ENCODE data around the gene AKAP7.
"Not testable (repeated sequence)": the region's sequence is repeated elsewhere in the genome, so short reads cannot be mapped to it uniquely, and the experiment has no call there.

AKAP7 gene

GRCh38 chr6:131258816-131259476 is 123.7 kb downstream of the AKAP7 start:
- no peak for DNase-seq

- not testable (repeated sequence) for DNase-seq
Measured at GRCh38 chr6:131260960-131261359, 125.7 kb downstream of the AKAP7 start.

- no peak for DNase-seq
Measured at GRCh38 chr6:131262060-131262459, 126.8 kb downstream of the AKAP7 start.

- DNase-seq = no peak
Measured at GRCh38 chr6:131265939-131266338, 130.7 kb downstream of the AKAP7 start.

- no peak for DNase-seq
Measured at GRCh38 chr6:131268303-131268702, 133.0 kb downstream of the AKAP7 start.

- DNase-seq = no peak
Measured at GRCh38 chr6:131269565-131270391, 134.5 kb downstream of the AKAP7 start.

- DNase-seq = no peak
Measured at GRCh38 chr6:131270534-131270933, 135.3 kb downstream of the AKAP7 start.

- no peak for DNase-seq
Measured at GRCh38 chr6:131275273-131275672, 140.0 kb downstream of the AKAP7 start.

- DNase-seq = no peak
Measured at GRCh38 chr6:131277591-131277990, 142.3 kb downstream of the AKAP7 start.

GRCh38 chr6:131281471-131282270 is 146.4 kb downstream of the AKAP7 start:
- DNase-seq = no peak

- no peak for DNase-seq
Measured at GRCh38 chr6:131282365-131282764, 147.1 kb downstream of the AKAP7 start.

- no peak for DNase-seq
Measured at GRCh38 chr6:131283466-131284175, 148.4 kb downstream of the AKAP7 start.

- DNase-seq = no peak
Measured at GRCh38 chr6:131285548-131285947, 150.3 kb downstream of the AKAP7 start.

GRCh38 chr6:131286469-131287040 is 151.3 kb downstream of the AKAP7 start:
- no peak for DNase-seq

GRCh38 chr6:131288214-131288613 is 152.9 kb downstream of the AKAP7 start:
- DNase-seq = no peak

- no peak for DNase-seq
Measured at GRCh38 chr6:131290955-131291354, 155.7 kb downstream of the AKAP7 start.

GRCh38 chr6:131292145-131292938 is 157.1 kb downstream of the AKAP7 start:
- no peak for DNase-seq

- no peak for DNase-seq
Measured at GRCh38 chr6:131293472-131293911, 158.2 kb downstream of the AKAP7 start.

GRCh38 chr6:131295081-131295480 is 159.8 kb downstream of the AKAP7 start:
- no peak for DNase-seq

- DNase-seq = not testable (repeated sequence)
Measured at GRCh38 chr6:131300826-131301225, 165.6 kb downstream of the AKAP7 start.

GRCh38 chr6:131303338-131303930 is 168.2 kb downstream of the AKAP7 start:
- no peak for DNase-seq

Measured in NCI-H1105 treated with DMSO at 0.1 percent for 48 hours (cell line).